ENCODE results near the gene CBR3.

- TF ChIP-seq CTCF (IDR thresholded peaks at IDR 0.05) (no peak), POLR2A (IDR thresholded peaks at IDR 0.05) (no peak)
These were observed 36.5 kb downstream of the CBR3 start for GRCh38 chr21:36171336-36171735.
